DMS114 treated with DMSO at 0.1 percent for 48 hours (cell line): ENCODE data around the gene TBL1X.

ENCODE experiments used
- DNase-seq: peaks from one replicate; lab custom pipeline; 2025; ENCODE audit not compliant: unreplicated experiment; lab: John Stamatoyannopoulos, UW

Gene TBL1X

DNA sequence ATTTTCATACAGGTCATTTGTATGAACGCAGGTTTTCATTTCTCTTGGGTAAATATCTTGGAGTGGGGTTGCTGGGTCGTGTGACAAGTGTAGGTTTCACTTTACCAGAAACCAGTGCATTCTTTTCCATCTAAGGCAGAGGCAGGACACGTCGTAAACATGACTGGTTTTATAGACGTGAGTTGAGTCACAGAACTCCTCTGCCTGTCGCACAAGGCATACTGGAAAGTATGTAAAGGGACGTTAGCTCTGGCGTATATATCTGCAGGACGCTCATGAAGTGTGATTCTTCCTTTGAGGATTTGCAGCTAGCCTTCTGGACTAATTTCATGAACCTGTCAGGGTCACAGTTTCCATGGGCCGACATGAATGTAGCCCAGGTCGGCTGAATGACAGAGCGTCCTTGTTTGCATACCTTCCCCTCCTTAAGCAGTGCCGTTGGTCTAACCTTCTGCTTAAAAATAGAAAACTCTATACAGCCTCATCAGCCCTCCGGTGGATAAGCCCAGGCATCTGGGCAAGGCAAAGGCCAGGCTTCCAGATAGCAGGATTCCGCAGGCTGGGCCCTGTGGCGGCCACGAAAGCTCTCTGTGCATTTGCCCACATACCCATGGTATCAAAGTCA is 194.8 kb downstream of the TBL1X start:
- no peak for DNase-seq

DNA sequence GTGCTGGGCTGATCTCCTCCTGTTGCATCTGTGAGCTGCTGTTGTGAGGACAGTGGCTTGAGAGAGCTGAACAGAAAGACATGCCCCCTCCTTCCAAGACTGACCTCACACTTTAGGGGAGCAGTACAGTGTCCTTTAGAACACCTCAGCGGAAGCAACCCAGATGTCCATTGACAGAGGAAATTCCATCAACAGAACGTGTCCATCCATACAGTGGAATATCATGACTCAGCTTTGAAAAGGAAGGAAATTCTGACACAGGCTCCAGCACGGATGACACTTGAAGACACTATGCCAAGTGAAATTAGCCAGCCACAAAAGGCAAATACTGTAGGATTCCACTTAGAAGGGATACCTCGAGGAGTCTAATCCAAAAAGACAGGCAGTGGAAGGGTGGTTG is 197.3 kb downstream of the TBL1X start:
- DNase-seq, result no peak

DNA sequence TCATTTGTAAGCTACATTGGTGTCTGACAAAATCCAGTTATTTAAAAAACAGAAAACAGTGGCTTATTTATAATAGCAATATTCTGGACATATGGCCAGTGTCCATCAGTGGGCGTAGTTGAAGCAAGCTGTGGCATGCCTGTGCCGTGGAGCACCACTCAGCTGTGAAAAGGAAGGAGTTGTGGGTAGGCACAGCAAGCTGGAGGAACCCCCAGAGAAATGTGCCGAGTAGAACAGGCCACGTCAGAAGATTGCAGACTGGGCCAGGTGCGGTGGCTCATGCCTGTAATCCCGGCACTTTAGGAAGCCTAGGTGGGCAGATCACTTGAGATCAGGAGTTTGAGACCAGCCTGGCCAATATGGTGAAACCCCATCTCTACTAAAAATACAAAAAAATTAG is 198.4 kb downstream of the TBL1X start:
- DNase-seq, result no peak

- DNase-seq, result no peak
Observed at GRCh38 chrX:9664224-9664623, 199.4 kb downstream of the TBL1X start.

GRCh38 chrX:9665113-9665512 is 200.3 kb downstream of the TBL1X start:
- DNase-seq, result no peak

DNA sequence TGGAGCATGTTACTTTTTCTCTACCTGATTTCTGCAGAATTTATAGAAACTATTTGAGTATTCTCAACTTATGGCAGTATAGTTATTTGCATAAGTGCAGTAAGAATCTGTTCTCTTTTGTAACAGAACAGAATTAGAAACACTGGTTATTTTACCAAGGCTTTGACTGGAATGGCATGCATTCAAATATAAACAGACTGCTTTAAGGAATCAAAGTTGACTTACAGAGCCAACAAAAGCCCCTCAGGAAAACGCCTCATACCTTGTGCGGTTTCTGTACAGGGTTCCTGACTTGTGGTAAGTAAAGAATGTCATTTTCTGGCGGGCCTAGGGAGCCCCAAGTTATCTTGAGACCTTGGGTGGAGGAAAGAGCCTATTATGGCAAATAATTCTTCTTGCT is 203.7 kb downstream of the TBL1X start:
- no peak for DNase-seq

DNA sequence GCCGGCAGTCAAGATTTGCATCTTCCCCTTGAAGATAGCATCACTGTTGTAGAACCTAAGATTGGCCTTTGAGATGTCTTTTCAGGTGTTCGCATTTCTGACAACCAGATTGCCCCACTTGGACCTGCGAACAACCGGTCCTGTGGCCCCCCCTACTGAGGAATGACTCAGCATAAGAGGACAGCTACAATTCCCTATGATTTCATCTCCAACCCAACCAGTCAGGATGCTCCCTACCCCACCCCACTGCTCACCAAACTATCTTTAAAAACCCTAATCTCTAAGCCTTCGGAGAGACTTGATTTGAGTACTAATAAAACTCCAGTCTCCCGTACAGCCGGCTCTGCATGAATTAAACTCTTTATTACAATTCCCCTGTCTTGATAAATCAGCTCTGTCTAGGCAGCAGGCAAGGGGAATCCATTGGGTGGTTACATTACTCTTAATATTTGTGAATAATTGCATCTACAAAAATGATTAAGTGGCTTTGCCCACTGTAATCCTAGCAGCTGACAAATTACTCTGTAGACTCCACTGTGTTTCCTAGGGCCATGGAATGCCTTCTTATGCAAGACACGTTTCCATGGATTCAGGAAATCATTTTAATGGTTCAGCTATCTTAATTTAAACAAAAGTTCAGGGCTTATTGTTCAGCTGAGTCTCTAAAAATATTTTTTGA is 205.4 kb downstream of the TBL1X start:
- no peak for DNase-seq

- DNase-seq, result no peak
Observed at GRCh38 chrX:9671998-9672397, 207.1 kb downstream of the TBL1X start.

- no peak for DNase-seq
Observed at GRCh38 chrX:9676306-9676705, 211.4 kb downstream of the TBL1X start.

DNA sequence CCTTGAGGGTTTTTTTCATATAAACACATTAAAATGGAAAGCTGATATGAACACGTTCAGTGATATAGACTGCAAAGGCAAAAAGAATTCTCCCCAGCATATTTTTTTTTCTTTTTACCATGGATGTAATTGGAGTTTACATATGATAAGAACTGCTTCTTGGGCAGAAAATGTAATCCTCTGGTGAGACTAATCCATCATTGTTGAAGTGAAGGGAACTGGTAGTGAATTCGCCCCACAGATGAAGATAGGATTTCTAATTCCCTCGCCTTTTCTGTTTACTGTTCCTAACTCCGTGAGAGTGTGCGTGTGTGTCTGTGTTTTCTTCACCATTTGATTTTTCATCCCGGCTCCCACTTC is 211.9 kb downstream of the TBL1X start:
- DNase-seq, result no peak

DNA sequence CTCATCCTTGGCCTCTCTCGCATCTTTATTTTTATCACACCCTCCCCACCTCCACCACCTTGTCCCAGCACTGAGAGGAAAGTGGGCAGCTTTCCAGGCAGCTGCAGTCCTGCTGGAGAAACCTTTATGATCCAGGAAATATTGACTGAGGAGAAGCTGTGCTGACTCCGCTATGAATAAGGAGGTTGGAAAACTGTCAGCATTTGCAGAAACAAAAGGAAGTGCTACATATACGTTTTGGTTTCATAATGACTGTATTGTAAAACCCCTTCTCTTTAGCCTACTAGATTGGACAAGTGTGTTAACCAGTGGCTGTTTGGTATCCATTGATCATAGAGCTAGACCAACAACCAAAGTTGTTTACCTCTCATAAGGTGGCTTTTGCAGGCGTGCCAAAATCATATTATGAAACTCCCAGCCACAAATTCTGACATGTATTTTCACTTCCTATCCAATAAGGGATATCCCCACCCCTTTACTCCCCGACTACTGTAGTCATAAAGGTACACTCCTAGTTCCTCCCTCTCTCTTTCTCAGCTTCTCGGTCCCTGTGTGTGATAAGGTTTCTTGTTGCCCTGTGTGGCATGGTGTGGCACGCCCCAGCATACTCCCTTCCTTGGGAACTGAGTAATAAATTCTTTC is 212.4 kb downstream of the TBL1X start:
- no peak for DNase-seq

GRCh38 chrX:9678215-9678965 is 213.5 kb downstream of the TBL1X start:
- no peak for DNase-seq

- no peak for DNase-seq
Observed at GRCh38 chrX:9681011-9681410, 216.2 kb downstream of the TBL1X start.

DNA sequence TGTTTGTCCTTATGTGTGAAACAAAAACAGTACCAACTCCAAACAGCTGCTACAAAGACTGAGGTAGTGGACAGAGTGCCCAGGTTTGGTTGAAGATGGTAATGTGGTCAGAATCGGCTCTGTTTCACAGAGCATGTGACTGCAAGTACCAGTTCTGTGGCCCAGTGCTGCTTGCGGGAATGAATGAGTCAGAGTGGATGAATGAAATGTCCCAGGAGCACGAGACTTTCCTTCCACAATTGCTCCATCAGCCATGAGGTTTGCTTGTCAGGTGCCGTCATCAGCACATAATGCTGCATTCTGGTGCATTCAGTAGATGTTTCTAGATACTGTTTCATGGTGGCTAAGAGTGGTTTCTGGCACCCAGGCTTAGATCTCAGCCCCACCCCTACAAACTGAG is 216.6 kb downstream of the TBL1X start:
- DNase-seq, result no peak

DNA sequence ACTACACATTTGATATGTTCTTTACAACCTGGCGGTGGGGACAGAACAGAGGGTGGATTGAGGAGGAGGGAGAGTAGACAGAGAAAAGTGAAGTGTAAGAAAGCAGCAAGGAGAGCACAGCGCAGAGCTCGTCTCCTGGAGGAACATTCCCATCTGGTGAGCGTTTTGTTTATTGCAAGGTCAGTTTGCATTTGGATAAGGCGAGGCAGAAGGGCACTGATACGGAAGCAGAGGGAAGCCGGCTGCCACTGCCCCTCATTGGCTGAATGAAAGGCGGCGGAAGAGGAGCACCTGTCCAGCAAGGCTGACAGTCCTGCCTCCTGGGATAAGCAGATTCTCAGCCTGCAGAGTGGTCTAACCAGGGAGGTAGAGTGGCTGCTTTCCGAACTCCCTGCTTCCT is 217.6 kb downstream of the TBL1X start:
- DNase-seq, result no peak

GRCh38 chrX:9682861-9683260 is 218.0 kb downstream of the TBL1X start:
- no peak for DNase-seq

- no peak for DNase-seq
Observed at GRCh38 chrX:9683350-9683749, 218.5 kb downstream of the TBL1X start.

DNA sequence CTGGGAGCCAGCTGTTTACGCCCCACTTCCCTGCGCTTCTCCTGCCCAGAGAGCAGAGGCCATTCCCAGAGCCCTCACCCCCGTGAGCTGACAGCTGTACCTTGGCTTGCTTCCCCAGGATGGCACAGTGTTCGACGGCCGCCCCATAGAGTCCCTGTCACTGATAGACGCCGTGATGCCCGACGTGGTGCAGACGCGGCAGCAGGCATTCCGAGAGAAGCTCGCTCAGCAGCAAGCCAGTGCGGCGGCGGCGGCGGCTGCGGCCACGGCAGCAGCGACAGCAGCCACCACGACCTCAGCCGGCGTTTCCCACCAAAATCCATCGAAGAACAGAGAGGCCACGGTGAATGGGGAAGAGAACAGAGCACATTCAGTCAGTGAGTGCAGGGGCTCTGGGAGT is 223.0 kb downstream of the TBL1X start:
- no peak for DNase-seq

DNA sequence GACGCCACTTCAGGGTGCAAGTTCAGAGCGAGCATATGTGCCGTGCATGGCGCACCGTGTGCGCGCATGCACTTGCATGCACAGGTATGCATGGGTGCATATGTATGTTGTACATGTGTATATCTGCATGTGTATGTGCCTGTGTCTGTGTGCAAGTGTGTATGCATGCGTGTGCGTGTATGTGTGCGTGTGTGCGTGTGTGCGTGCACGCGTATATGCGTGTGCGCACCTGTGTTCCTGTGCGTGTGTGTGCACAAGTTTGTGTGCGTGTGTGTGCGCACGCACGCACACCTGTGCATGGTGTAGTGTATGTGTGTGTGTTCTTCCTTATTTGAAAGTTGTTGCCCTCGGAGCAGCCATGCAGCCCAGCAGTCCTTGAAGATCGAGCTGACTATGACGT is 224.0 kb downstream of the TBL1X start:
- no peak for DNase-seq

- DNase-seq, result no peak
Observed at GRCh38 chrX:9690046-9690445, 225.2 kb downstream of the TBL1X start.

- DNase-seq, result no peak
Observed at GRCh38 chrX:9693307-9694001, 228.6 kb downstream of the TBL1X start.
